Activated CD4-positive, alpha-beta memory T cell treated with anti-CD3 and anti-CD28 coated beads for 36 hours (primary cell): Measurements from ENCODE around the gene CALR3. TPM values are rescaled to one million over a fixed set of nuclear protein-coding genes. Genes with fewer than 3 reads are reported as not detected.

Source experiments
- CTCF ChIA-PET: fragments of 350-600 bp; sonication (Branson Sonifier 250); formaldehyde crosslinking; loops from one replicate; lab custom pipeline; 2021; ENCODE audit warnings: antibody characterized with exemption, inconsistent platforms; lab: Charles Lee
- POLR2A ChIA-PET: fragments of 350-600 bp; sonication (Branson Sonifier 250); formaldehyde crosslinking; loops from one replicate; lab custom pipeline; 2021; ENCODE audit warnings: antibody characterized with exemption; lab: Charles Lee
- DNase-seq: peaks from one replicate; pipeline ENCODE4 v3.0.0-alpha.2; 2020
- H3K27ac Mint-ChIP-seq: one replicate; pipeline ENCODE4 v1.8.0; 2021; ENCODE audit warnings: mixed read lengths
- H3K27me3 Mint-ChIP-seq: one replicate; pipeline ENCODE4 v1.8.0; 2021; ENCODE audit warnings: mixed read lengths
- H3K36me3 Mint-ChIP-seq: one replicate; pipeline ENCODE4 v1.8.0; 2021; ENCODE audit warnings: mixed read lengths
- H3K4me1 Mint-ChIP-seq: one replicate; pipeline ENCODE4 v1.8.0; 2021; ENCODE audit warnings: low read depth, mixed read lengths
- H3K4me3 Mint-ChIP-seq: one replicate; pipeline ENCODE4 v1.8.0; 2021; ENCODE audit warnings: mild to moderate bottlenecking, mixed read lengths
- H3K9me3 Mint-ChIP-seq: one replicate; pipeline ENCODE4 v1.8.0; 2021; ENCODE audit warnings: mixed read lengths
- intact Hi-C: fragments of 100-400 bp; cut with micrococcal nuclease; formaldehyde crosslinking; loops from one replicate; pipeline ENCODE4 v1.15.1; 2023
- total RNA-seq, 2 experiments: library from RNA; stranded (reverse); gene quantifications; one replicate each; pipeline ENCODE4 v1.2.3, GENCODE V29; 2021

Gene CALR3
- total RNA-seq, 2 experiments from 2014 or later: not detected

DNA sequence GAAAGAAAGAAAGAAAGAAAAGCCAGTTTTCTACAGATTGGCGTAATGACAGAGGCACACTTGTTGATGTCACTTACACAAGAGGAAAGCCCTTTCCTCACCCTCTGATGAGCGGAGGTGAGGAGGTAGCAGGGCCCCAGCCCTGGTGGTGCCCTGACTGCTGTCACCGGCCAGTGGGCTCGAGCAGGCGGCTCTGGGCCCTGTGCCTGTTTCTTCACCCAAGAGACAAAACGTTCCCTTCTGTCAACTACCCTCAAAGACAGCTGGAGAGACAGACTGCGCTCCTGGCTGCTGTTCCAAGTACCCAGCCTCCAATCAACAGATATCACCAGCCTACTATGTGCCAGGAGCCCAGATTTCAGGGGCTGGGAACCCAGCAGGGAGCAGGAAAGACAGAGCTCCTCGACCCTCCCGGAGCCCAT is 34.3 kb downstream of the CALR3 start:
- Mint-ChIP-seq H3K4me3 (no peak overlapping the region), H3K9me3 (no peaks in the 10 kb centered on the region), H3K4me1 (peaks cover 44% of the 10 kb centered on the region), H3K27me3 (no peaks in the 10 kb centered on the region), H3K36me3 (peaks cover under 1% of the 10 kb centered on the region), H3K27ac (no peak overlapping the region)
- no peak for DNase-seq
- ChIA-PET POLR2A (no interaction called here), CTCF (no interaction called here)
- intact Hi-C loops: no loop called here

DNA sequence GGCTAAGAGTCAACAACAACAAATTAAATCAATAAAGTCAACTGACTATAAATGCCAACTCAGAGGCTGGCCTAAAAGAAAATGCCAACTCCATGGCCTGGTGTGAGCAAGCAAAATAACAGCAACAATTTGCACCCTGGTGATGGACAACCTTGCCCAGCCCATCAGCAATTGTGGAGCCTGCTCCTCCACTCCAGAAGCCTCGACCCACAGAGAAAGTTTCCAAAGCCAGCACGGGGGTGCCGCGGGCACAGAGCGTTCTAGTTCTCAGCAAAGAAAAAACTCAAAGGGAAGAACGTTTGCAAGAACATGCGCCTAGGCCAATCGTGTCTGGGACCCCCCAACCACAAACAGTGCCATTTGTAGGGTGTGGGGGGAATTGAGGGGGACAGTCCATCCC is 35.5 kb downstream of the CALR3 start:
- ChIA-PET POLR2A (no interaction called here), CTCF (no interaction called here)
- DNase-seq: no peak
- H3K27me3 Mint-ChIP-seq: no peaks in the 10 kb centered on the region
- no peak overlapping the region for H3K27ac Mint-ChIP-seq
- intact Hi-C loops: no loop called here
- H3K9me3 Mint-ChIP-seq: no peaks in the 10 kb centered on the region
- H3K36me3 Mint-ChIP-seq: peaks cover 3% of the 10 kb centered on the region
- H3K4me1 Mint-ChIP-seq: peaks cover 47% of the 10 kb centered on the region
- H3K4me3 Mint-ChIP-seq: no peak overlapping the region

DNA sequence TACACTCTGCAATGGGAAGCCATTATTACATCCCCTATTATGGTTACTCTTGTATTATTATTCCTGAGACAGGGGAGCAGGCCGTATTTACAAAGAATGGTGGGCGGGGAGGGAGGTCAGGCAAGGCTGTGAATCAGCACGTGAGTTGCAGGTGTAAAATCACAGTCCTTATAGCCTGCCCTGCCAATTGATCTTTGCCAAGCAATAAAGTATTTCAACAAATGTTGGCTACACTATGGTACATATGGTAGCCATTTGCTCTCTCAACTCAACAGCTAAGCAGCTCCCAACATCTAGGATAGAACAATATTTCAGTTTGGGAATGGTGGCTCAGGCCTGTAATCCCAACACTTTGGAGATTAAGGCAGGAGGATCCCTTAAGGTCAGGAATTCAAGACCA is 36.3 kb downstream of the CALR3 start:
- H3K27ac Mint-ChIP-seq: no peak overlapping the region
- H3K4me1 Mint-ChIP-seq: peaks cover 47% of the 10 kb centered on the region
- DNase-seq: no peak
- intact Hi-C loops: no loop called here
- no peaks in the 10 kb centered on the region for H3K27me3 Mint-ChIP-seq
- no peak overlapping the region for H3K4me3 Mint-ChIP-seq
- H3K36me3 Mint-ChIP-seq: peaks cover 3% of the 10 kb centered on the region
- ChIA-PET POLR2A (no interaction called here), CTCF (interaction anchor here (1.0 kb wide), 1 partner anchor 313 kb away, joined by 3 read pairs; no protein-coding TSS in a partner anchor)
- no peaks in the 10 kb centered on the region for H3K9me3 Mint-ChIP-seq

DNA sequence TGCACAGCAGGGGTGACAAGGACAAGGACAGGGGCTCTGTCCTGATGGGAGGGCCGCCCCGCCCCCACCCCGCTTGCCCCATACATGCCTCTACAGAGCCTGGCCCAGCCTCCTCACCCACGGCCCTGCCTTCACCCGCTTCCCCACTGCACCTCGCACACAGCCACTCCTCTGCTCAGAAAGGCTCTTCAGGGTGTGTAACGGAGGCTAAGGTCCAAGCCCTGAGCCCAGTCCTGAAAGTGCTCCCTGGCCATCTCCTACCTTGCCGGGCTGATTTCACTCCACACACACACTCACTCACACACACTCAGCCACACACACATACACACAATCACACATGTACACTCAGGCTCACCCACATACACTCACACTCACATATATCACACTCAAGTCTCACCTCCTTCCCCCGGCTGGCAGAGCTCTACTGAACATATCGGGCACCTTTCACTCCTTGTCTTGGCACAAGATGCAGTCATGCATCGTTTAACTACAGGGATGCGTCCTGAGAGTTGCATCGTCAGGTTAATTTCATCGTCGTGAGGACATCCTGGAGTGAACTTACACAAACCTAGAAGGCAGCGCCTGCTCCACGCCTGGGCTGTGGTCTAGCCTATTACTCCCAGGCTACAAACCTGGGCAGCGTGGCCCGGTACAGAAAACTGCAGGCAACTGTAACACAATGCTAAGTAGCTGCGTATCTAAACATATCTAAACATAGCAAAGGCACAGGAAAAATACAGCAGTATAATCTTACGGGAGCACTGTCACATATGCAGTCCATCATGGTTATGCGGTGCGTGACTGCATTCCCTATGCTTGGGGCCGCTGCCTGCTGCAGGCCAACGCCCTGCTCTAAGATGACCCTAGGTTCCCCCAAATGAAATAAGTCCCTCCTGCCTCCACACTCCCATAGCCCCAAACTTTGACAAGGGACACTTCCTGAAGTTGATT is 37.3 kb downstream of the CALR3 start:
- intact Hi-C loops: no loop called here
- POLR2A ChIA-PET: no interaction called here

DNA sequence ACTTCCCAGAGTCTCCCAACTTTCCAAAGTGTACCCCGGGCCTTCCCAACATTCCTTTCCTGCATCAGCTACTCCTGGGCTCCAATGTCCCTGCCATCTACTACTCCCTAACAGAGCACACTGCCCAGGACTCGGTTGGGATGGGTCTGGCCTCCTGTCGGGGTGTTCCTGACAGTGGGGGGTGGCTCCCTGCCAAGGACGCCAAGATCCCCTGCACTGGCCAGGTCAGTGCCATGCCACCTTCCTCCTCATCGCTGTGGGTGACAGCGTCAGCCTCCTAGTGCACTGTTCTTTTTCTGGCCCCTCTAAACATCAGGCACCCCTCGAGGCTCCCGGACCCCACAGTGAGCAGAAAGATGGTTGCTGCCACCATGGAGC is 38.0 kb downstream of the CALR3 start:
- H3K9me3 Mint-ChIP-seq: no peaks in the 10 kb centered on the region
- no peak for DNase-seq
- no peaks in the 10 kb centered on the region for H3K27me3 Mint-ChIP-seq
- CTCF ChIA-PET: no interaction called here
- POLR2A ChIA-PET: no interaction called here
- no peak overlapping the region for H3K27ac Mint-ChIP-seq
- intact Hi-C loops: no loop called here
- H3K4me1 Mint-ChIP-seq: peaks cover 40% of the 10 kb centered on the region
- peaks cover 3% of the 10 kb centered on the region for H3K36me3 Mint-ChIP-seq
- H3K4me3 Mint-ChIP-seq: no peak overlapping the region

More for the DNA sequence above, 37.3 kb downstream of the CALR3 start:
- Mint-ChIP-seq H3K36me3 (peaks cover 3% of the 10 kb centered on the region), H3K4me1 (peaks cover 45% of the 10 kb centered on the region), H3K9me3 (no peaks in the 10 kb centered on the region), H3K4me3 (no peak overlapping the region), H3K27ac (no peak overlapping the region), H3K27me3 (no peaks in the 10 kb centered on the region)
- DNase-seq: no peak
- CTCF ChIA-PET: no interaction called here

DNA sequence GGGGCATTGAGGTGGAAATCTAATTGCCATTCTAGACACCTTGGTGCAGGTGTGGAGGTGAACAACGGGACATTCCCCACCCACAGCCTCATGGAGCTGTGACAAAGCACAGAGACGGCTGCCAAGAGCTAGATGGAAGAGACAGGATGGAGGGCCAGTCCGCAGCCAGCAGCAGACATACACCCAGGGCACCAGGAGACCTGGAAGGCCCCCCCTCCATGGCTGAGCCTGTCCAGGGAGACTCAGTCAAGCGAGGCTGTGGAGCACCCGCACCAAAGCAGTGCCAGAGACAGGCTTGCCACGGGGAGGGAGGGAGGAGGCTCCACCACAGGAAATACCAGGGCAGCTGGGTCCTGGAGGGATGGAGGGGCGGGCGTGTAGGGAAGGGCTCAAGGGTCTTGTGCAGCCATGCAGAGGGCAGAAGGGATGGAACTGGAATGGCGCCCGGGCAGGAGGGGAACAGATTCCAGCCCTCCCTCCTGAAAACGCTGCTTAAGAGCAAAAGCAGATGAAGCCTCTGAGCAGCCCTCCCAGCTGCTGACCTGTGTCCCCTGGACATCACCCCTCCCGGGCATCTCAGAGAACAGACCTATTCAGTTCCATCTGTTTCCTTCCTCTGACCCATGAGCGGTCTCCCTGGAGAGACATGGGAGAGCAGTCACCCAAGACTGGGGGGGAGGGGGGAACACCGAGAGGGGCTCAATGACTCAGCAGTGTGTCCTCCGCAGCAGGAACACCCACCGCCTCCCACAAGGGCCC is 38.6 kb downstream of the CALR3 start:
- no peaks in the 10 kb centered on the region for H3K27me3 Mint-ChIP-seq
- no peak overlapping the region for H3K4me3 Mint-ChIP-seq
- intact Hi-C loops: no loop called here
- H3K9me3 Mint-ChIP-seq: no peaks in the 10 kb centered on the region
- no peak for DNase-seq
- H3K27ac Mint-ChIP-seq: no peak overlapping the region
- peaks cover 40% of the 10 kb centered on the region for H3K4me1 Mint-ChIP-seq
- CTCF ChIA-PET: no interaction called here
- POLR2A ChIA-PET: no interaction called here
- peaks cover 3% of the 10 kb centered on the region for H3K36me3 Mint-ChIP-seq

DNA sequence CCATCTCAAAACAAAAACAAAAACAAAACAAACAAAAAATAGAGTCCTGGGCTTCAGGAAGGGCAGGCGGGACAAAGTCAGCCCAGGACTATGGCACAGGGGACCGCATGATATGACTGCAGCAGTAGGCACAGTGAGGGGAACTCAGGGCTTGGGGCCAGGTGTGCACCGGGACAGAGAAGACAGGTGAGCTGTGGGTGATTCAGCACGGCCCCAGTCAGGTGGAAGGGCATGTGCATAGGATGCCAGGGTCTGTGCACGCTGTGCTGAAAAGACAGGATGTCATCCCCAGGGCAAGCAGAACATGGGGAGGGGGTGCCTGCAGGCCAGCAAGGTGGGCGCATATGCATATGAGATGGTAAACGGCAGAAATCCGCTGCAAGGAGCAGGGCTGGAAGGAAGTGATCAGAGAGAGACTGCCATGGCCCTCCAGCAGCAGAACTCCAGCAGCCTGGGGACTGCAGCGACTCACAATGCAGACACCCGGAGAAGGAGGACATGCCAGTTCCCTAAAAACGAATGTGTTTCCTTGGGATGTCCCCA is 39.2 kb downstream of the CALR3 start:
- Mint-ChIP-seq H3K36me3 (peaks cover 3% of the 10 kb centered on the region), H3K27ac (no peak overlapping the region), H3K4me3 (no peak overlapping the region), H3K9me3 (no peaks in the 10 kb centered on the region), H3K27me3 (no peaks in the 10 kb centered on the region), H3K4me1 (peaks cover 40% of the 10 kb centered on the region)
- no peak for DNase-seq
- CTCF ChIA-PET: no interaction called here
- intact Hi-C loops: no loop called here
- POLR2A ChIA-PET: no interaction called here

DNA sequence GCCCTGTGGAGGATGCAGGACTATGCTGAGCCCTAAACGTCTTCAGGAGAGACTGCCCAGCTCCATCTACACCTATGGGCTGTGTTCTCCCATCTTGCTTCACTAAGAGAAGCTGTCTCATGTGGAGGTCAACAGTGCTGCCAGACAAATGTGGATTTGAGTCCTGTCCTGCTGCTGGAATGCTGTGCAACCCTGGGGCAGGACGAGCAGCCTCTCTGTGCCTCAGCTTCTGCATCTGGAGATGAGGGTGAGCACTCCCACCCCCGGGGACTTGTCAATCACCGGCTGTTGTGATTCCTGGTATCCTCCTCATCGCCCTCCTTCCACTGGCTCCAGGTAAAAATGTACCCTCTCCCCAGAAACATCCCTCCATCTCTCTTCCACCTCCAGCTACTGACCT is 40.5 kb downstream of the CALR3 start:
- intact Hi-C loops: no loop called here
- DNase-seq: no peak
- H3K4me3 Mint-ChIP-seq: no peak overlapping the region
- no peak overlapping the region for H3K27ac Mint-ChIP-seq
- ChIA-PET POLR2A (no interaction called here), CTCF (interaction anchor here (0.6 to 0.8 kb wide), 2 partner anchors 13 to 218 kb away, joined by 3 read pairs; no protein-coding TSS in a partner anchor)
- no peaks in the 10 kb centered on the region for H3K9me3 Mint-ChIP-seq
- no peaks in the 10 kb centered on the region for H3K27me3 Mint-ChIP-seq
- peaks cover 3% of the 10 kb centered on the region for H3K36me3 Mint-ChIP-seq
- peaks cover 40% of the 10 kb centered on the region for H3K4me1 Mint-ChIP-seq

DNA sequence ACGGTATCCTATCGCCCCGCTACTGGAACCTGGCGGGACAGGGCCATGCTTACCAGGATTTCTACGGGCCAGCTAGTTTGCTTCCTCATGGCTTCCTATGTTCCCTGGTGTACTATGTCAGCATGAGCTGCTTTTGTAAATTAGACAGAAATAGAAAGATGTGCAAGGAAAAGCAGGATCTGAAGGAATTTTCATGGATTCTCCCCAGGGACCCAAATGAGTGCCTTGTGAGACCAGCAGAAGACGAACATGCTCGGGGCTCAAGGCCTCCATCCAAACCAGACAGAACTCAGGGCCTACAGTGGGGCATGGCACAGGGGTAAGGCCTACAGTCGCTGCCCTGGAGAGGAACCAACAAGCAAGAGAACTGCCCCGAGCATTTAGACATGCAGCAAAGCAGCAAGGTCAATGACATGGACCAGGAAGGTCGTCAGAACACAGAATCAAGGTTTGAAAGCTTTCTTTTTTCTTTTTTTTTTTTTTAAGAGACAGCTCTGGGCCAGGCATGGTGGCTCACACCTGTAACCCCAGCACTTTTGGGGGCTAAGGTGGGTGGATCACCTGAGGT is 41.5 kb downstream of the CALR3 start:
- POLR2A ChIA-PET: interaction anchor here (1.3 kb wide), 1 partner anchor 10 kb away, joined by 3 read pairs; no protein-coding TSS in a partner anchor

DNA sequence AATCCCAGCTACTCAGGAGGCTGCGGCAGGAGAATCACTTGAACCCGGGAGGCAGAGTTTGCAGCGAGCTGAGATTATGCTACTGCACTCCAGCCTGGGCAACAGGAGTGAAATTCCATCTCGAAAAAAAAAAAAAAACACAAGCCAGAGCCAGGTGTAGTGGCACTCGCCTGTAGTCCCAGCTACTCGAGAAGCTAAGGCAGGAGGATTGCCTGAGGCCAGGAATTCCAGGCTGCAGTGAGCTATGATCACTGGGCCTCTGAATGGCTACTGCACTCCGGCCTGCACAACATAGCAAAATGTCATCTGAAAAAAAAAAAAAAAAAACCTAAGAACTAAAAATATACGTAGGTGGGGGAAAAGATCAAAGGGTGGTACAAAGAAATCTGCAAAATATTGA is 43.6 kb downstream of the CALR3 start:
- H3K27me3 Mint-ChIP-seq: no peaks in the 10 kb centered on the region
- ChIA-PET POLR2A (interaction anchor here (0.7 kb wide), 1 partner anchor 25 kb away, joined by 3 read pairs; no protein-coding TSS in a partner anchor), CTCF (interaction anchor here (0.7 to 0.9 kb wide), 2 partner anchors 205 to 1936 kb away, joined by 3 read pairs; no protein-coding TSS in a partner anchor)
- intact Hi-C loops: no loop called here
- H3K27ac Mint-ChIP-seq: no peak overlapping the region
- DNase-seq: no peak
- peaks cover 5% of the 10 kb centered on the region for H3K36me3 Mint-ChIP-seq
- H3K9me3 Mint-ChIP-seq: peaks cover 4% of the 10 kb centered on the region
- H3K4me3 Mint-ChIP-seq: no peak overlapping the region
- H3K4me1 Mint-ChIP-seq: peaks cover 39% of the 10 kb centered on the region

More for the DNA sequence above, 41.5 kb downstream of the CALR3 start:
- H3K9me3 Mint-ChIP-seq: peaks cover 4% of the 10 kb centered on the region
- H3K27me3 Mint-ChIP-seq: no peaks in the 10 kb centered on the region
- CTCF ChIA-PET: interaction anchor here (0.6 to 0.8 kb wide), 2 partner anchors 12 to 40 kb away, joined by 3 read pairs; no protein-coding TSS in a partner anchor
- no peak overlapping the region for H3K4me3 Mint-ChIP-seq
- no peak overlapping the region for H3K27ac Mint-ChIP-seq
- peaks cover 5% of the 10 kb centered on the region for H3K36me3 Mint-ChIP-seq
- H3K4me1 Mint-ChIP-seq: peaks cover 40% of the 10 kb centered on the region
- DNase-seq: no peak
- intact Hi-C loops: no loop called here

DNA sequence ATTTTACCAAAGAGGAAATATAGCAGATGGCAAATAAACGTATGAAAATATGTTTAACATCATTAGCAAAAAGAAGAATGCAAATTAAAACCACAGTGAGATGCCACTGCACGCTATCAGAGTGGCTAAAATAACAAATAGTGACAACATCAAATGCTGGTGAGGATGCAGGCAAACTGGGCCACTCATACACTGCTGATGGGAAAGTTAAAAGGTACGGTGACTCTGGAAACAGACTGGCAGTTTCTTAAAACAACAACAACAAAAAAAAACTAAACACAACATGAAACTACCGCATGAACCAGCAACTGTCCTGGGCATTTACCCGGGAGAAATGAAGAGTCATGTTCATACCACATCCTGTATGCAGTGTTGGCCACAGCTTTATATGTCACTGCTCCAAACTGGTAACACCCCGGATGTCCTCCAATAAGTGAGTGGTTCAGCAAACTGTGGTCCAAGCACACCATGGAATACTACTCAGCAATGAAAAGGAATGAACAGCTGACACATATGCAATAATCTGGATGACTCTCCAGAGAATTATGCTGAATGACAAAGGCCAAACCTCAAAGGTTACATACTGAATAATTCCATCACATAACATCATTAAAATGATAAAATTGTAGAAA is 46.5 kb downstream of the CALR3 start:
- peaks cover 51% of the 10 kb centered on the region for H3K4me1 Mint-ChIP-seq
- intact Hi-C loops: loop anchor here (1.0 to 5.0 kb wide), 2 partner anchors 47 to 93 kb away; partner anchors contain the start of genes C19orf44, CALR3 and CHERP
- peaks cover 4% of the 10 kb centered on the region for H3K9me3 Mint-ChIP-seq
- no peaks in the 10 kb centered on the region for H3K27me3 Mint-ChIP-seq
- ChIA-PET POLR2A (interaction anchor here (1.1 kb wide), 1 partner anchor 15 kb away, joined by 3 read pairs; no protein-coding TSS in a partner anchor), CTCF (interaction anchor here (0.6 kb wide), 1 partner anchor 1220 kb away, joined by 4 read pairs; no protein-coding TSS in a partner anchor)
- H3K4me3 Mint-ChIP-seq: no peak overlapping the region
- peak overlapping the region; percentile 75 for H3K27ac Mint-ChIP-seq
- DNase-seq: peak; percentile 60
- peaks cover 3% of the 10 kb centered on the region for H3K36me3 Mint-ChIP-seq
